Kidney epithelial cell (primary cell): Measurements from ENCODE around the gene BMPR1A. TPM values are rescaled to one million over a fixed set of nuclear protein-coding genes. Genes with fewer than 3 reads are reported as not detected.

Experiments used
- DNase-seq: peaks from one replicate; pipeline ENCODE4 v3.0.0-alpha.2; 2010; ENCODE audit warnings: low read depth
- H3K27me3 ChIP-seq: 2 replicates; pipeline ENCODE4 v1.6.0; 2011; ENCODE audit warnings: low read length; ENCODE audit not compliant: control insufficient read depth, insufficient read depth
- H3K36me3 ChIP-seq: 2 replicates; pipeline ENCODE4 v1.5.1; 2011; ENCODE audit warnings: low read length; ENCODE audit not compliant: control insufficient read depth, insufficient read depth
- H3K4me3 ChIP-seq: 2 replicates; pipeline ENCODE4 v1.5.1; 2011; ENCODE audit warnings: low read depth, mild to moderate bottlenecking, control low read depth, low read length
- total RNA-seq: library from RNA; depleted of rRNA; stranded (reverse); fragments of >200 nt; gene quantifications from 2 replicates; pipeline ENCODE4 v1.2.3, GENCODE V29; 2015
- TF ChIP-seq, protein P1 (sequence below): IDR thresholded peaks from 2 replicates; pipeline ENCODE4 v1.5.1; 2011; ENCODE audit warnings: mild to moderate bottlenecking, moderate library complexity, low read length, control low read depth, inconsistent platforms; ENCODE audit not compliant: insufficient read depth, poor library complexity, severe bottlenecking

BMPR1A gene
- total RNA-seq, 1 donor from 2014 or later: 38.1 TPM

DNA sequence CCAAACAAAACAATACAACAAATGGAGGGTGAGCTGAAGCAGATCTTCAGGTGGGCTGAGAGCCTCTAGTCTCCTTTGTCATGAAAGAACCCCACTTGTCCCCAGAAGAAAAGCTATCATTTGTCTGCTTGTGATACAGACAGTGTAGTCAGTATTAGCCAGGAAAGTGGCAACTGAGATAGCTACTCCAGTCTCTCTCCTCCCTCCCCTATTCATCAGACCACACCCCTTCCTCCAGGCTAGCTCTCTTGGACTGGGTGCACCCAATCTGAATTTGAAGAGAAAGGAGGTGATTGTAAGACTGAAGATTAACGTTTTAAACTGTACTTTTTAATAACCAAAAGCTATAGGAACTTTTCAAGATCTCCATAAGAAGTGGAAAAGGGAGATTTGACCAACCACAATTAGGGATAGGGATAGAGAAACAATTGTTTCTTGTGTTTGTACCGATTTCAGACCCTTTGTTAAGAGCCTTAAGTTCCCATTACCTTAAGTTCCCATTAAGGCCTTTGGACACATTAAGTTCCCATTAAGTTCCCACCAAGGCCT lies 14.1 kb downstream of the BMPR1A start:
- H3K36me3 ChIP-seq: no peaks in the 10 kb centered on the region
- no peaks in the 10 kb centered on the region for H3K27me3 ChIP-seq
- no peak for DNase-seq

GRCh38 chr10:86773498-86773897 lies 17.1 kb downstream of the BMPR1A start:
- Histone ChIP-seq H3K27me3 (no peaks in the 10 kb centered on the region), H3K36me3 (no peaks in the 10 kb centered on the region), H3K4me3 (no peak overlapping the region)
- TF ChIP-seq, protein P1, sequence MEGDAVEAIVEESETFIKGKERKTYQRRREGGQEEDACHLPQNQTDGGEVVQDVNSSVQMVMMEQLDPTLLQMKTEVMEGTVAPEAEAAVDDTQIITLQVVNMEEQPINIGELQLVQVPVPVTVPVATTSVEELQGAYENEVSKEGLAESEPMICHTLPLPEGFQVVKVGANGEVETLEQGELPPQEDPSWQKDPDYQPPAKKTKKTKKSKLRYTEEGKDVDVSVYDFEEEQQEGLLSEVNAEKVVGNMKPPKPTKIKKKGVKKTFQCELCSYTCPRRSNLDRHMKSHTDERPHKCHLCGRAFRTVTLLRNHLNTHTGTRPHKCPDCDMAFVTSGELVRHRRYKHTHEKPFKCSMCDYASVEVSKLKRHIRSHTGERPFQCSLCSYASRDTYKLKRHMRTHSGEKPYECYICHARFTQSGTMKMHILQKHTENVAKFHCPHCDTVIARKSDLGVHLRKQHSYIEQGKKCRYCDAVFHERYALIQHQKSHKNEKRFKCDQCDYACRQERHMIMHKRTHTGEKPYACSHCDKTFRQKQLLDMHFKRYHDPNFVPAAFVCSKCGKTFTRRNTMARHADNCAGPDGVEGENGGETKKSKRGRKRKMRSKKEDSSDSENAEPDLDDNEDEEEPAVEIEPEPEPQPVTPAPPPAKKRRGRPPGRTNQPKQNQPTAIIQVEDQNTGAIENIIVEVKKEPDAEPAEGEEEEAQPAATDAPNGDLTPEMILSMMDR: no peak
- no peak for DNase-seq

More for the DNA sequence above, 14.1 kb downstream of the BMPR1A start:
- H3K4me3 ChIP-seq: no peak overlapping the region
- TF ChIP-seq, protein P1: no peak

DNA sequence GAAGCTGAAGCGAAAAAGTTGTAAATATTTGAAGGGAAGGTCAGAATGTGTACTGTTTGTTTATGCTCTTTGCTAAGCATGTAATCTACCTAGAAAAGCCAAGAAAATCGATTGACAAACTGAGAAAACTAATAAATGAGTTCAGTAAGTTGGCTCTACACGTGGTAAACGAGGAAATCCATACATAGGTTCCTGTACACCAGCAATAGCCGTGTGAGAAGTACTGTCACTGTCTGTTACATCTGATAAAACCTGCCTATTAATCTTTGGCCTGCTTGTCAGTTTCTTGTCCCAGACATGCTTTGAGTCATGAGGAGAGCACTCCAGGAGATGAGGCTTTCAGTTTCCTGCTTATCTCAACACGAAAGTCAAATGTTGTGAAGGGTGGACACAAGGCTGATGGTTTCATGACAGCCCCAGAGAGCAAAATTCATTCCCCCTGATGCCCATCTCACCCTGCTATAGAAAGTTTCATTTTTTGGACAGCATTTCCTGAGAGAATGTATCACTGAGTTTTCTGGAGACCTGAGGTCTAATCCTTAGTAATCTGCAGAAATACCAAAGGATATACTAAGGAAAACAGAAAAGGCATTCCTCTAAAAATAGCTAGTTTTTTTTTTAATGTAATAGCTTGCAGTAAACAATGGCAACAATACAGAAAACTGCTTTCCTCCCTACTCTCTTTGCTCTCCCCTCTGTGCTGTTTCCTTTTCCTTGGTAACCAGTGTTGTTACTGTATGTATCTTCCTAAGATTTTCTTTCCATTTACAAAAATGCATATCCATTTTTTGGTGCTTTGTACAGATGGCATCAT lies 18.8 kb downstream of the BMPR1A start:
- Histone ChIP-seq H3K4me3 (no peak overlapping the region), H3K36me3 (no peaks in the 10 kb centered on the region), H3K27me3 (no peaks in the 10 kb centered on the region)
- DNase-seq: no peak
- TF ChIP-seq, protein P1: no peak

GRCh38 chr10:86775870-86776180 lies 19.4 kb downstream of the BMPR1A start:
- no peaks in the 10 kb centered on the region for H3K27me3 ChIP-seq
- DNase-seq: no peak
- H3K36me3 ChIP-seq: no peaks in the 10 kb centered on the region
- no peak overlapping the region for H3K4me3 ChIP-seq
- TF ChIP-seq, protein P1: no peak

DNA sequence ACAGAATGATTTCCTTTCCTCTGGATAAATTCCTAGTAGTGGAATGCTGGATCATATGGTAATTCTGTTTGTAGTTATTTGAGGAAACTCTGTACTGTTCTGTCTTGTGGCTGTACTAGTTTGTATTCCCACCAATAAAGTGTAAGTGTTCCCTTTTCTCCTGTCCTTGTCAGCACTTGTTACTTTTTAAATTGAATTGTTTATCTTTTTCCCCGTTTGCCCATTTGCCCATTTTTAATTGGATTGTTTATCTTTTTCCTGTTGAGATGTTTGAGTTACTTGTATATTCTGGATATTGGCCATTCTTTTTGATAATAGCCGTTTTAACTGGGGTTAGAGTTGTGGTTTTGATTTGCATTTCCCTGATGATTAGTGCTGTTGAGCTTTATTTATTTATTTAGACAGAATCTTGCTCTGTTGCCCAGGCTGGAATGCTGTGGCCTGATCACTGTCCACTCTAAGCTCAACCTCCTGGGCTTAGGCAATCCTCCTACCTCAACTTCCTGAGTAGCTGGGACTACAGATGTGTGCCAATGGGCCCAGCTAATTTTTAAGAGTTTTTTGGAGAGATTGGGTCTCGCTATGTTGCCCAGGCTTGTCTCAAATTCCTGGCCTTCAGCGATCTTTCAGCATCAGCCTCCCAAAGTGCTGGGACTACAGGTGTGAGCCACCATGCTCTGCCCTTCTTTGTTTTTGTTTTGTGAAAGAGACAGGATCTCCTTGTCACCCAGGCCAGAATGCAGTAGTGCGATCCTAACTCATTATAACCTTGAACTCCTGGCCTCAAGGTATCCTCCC lies 23.0 kb downstream of the BMPR1A start:
- H3K36me3 ChIP-seq: no peaks in the 10 kb centered on the region
- DNase-seq: no peak

More for the DNA sequence above, 23.0 kb downstream of the BMPR1A start:
- TF ChIP-seq, protein P1: no peak
- Histone ChIP-seq H3K27me3 (no peaks in the 10 kb centered on the region), H3K4me3 (no peak overlapping the region)
